ENCODE measurements around the gene TIA1. TPM values are rescaled to one million over a fixed set of nuclear protein-coding genes. Genes with fewer than 3 reads are reported as not detected.
A peak's percentile ranks its signal among the peaks of the same experiment; 100 is the strongest.
"Not testable (repeated sequence)": the region's sequence is repeated elsewhere in the genome, so short reads cannot be mapped to it uniquely, and the experiment has no call there.

TIA1 gene
- total RNA-seq, 1 donor from 2014 or later = 44.3 TPM

DNA sequence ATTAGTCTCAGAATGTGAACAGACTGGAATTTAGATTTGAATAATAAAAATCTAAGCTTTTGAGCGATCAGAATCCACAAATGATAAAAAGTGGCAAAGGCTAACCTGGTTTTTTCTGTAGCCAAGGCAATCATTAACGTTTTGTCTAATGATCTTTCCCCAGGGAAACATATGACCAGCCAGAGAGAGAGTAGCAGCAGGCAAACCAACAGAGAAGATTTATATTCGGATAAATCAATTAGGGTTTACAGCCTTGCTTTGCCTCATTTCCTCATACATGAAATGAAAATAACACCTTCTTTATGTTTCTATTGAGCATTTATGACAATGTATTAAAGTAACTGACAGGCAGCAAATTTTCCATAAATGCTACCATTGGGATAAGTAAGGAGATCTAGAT is 14.5 kb downstream of the TIA1 start:
- DNase-seq (no peak), ATAC-seq (ENCODE audit: poor library complexity) (no peak)
- intact Hi-C loops (cut with DNase I) = no loop called here

DNA sequence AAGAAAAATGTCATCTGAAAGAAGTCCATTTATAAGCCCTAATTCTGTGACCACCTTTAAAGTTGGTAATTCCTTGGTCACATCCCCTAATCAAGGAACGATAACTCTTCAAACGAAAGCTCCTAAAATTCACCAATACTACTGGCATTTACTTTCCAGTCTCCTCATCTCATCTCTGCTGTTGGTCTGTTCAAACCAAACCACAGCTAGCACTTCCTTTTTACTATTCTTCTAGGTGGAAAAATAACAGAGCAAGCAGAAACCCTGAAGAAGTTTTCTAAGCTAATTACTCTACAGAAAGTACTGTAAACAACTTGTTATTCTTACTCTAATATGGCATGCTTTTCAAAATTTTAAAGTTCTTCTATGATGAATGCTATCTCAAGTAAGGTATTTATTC is 21.6 kb downstream of the TIA1 start:
- intact Hi-C loops (cut with DNase I) = no loop called here
- no peak for ATAC-seq (ENCODE audit: poor library complexity)
- no peak for DNase-seq

DNA sequence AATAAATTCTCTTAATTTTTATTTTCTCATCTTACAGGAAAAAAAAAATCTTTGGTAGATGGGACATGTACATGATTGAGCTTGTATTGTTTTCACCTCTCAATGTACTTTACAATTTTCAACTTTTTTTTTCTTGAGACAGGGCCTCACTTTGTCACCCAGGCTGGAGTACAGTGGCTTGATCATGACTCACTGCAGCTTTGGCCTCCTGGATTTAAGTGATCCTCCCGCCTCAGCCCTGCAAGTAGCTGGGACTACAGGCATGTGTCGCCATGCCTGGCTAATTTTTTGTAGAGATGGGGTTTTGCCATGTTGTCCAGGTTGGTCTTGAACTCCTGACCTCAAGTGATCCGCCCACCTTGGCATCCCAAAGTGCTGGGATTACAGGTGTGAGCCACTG is 25.1 kb downstream of the TIA1 start:
- ATAC-seq (ENCODE audit: poor library complexity); DNase-seq; intact Hi-C loops (cut with DNase I): not testable (repeated sequence)

DNA sequence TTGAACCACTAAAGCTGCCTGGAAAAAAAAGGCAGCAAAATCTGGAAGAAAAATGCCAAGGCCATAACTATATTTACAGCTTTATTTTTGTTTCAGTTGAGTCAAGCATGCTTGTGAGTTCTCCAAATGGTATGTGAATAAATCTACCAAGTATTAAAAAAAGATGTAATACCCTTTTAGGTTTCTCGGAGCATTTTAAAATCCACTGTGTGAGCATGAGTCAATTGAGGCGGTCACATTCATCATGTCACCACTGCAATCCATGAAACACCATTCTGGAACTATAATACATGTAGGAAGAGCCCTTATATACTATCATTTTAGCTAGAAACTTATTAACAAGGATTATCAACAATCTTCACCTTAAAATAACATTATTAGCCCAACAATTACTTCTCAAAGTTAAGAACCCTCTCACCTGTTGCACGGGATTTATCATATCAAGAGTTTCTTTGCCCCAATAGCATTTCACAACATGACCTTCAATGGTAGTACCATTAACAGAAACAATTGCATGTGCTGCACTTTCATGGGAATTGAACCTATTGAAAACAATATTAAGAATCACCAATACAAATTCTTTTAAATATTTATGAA is 33.4 kb downstream of the TIA1 start:
- intact Hi-C loops (cut with DNase I) = no loop called here
- no peak for DNase-seq
- no peak for ATAC-seq (ENCODE audit: poor library complexity)

DNA sequence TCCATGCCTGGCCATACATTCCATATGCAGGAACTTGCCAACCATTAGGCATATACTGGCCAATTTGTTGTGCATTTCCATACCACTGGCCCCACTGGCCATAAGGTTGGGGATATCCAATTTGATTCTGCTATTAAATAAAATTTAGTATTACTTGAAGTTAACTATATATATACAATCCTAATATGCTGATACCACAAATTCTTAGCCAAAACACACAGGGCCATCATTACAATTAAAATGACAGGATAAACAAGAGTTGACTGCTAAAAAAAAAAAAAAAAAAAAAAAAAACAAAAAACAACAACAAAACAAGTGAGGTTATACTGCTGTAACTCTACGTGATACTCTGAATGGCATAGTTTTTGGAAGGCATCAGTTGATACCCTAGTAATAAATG is 34.1 kb downstream of the TIA1 start:
- no peak for DNase-seq

DNA sequence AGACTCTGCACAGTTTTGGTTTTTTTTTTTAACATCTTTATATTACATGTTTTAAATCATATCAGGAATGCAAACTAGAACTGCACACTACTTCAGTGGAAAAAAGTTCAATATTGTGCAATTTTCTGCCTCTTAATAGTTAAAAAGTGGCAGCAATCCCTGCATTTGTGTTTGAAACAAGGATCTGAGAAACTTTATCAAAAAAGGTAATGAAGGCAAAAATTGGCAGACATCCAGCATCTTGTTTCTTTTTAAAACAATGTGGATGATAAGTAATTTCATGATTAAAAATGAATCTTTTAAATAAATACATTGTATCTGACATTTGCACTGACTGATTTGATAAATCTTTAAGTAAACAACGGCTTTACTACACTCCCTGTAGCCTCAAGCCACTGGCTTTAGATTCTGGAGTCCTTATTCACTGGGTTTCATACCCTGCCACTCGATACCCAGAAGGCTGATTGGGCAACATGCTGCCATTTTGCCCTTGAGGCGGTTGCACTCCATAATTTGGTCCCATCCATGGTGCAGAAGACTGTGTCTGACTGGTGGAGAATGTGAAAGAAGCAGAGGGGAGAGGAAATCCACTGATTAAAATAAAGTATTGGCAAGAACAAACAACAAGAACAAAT is 36.0 kb downstream of the TIA1 start:
- ATAC-seq (ENCODE audit: poor library complexity) = no peak

More for the DNA sequence above, 34.1 kb downstream of the TIA1 start:
- intact Hi-C loops (cut with DNase I) = no loop called here
- ATAC-seq (ENCODE audit: poor library complexity) = no peak

DNA sequence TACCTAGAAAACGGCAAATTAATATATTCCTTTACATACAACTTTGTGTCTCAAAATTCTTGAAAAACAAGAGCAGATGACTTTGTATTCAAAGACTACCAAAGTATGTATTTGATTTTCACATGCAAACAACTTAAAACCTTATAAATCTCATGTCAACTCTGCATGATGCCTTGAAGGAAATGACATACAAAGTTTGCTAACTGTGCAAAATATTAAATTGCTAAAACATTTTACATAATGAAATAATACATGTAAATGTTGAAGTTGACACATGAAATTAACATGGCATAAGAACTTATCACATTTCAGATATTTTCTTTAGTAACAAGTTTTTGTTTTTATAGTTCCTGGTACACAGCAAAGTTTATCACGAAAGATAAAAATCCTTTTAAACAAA is 36.8 kb downstream of the TIA1 start:
- intact Hi-C loops (cut with DNase I) = no loop called here
- DNase-seq = no peak
- no peak for ATAC-seq (ENCODE audit: poor library complexity)

More for the DNA sequence above, 36.0 kb downstream of the TIA1 start:
- intact Hi-C loops (cut with DNase I) = no loop called here
- DNase-seq = no peak

DNA sequence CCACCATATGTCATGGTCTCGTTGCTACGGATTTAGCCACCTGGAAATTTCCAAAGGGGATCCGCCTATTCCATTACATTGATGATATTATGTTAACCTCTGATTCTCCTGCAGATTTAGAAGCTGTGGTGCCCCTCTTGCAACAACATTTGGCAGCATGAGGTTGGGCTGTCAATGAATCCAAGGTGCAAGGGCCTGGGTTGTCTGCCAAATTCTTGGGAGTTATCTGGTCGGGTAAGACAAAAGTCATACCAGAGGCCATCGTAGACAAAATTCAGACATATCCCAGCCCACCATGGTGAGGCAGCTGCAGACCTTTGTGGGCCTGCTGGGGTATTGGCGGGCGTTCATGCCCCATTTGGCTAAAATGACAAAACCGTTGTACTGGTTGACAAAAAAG is 44.0 kb downstream of the TIA1 start:
- no peak for DNase-seq
- no peak for ATAC-seq (ENCODE audit: poor library complexity)
- intact Hi-C loops (cut with DNase I) = no loop called here

DNA sequence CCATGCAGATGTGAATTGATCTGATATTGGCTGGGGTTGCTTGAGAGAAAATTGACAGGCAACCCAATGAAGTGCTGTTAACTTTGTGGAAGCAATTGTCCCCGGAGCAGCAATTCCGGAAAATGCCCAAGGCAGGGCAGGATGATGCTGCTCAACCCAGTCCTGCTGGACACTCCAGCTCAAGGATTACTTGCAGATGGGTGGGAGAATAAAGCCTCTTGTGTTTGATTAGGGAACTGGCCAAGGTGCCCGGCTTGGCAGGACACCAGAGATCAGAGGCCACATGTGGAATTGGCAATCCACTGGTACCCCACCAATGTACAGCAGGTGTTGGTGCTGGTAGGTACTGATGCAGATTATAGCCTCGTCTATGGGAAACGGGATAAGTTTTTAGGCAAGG is 45.3 kb downstream of the TIA1 start:
- intact Hi-C loops (cut with DNase I) = no loop called here
- no peak for ATAC-seq (ENCODE audit: poor library complexity)
- DNase-seq = no peak

DNA sequence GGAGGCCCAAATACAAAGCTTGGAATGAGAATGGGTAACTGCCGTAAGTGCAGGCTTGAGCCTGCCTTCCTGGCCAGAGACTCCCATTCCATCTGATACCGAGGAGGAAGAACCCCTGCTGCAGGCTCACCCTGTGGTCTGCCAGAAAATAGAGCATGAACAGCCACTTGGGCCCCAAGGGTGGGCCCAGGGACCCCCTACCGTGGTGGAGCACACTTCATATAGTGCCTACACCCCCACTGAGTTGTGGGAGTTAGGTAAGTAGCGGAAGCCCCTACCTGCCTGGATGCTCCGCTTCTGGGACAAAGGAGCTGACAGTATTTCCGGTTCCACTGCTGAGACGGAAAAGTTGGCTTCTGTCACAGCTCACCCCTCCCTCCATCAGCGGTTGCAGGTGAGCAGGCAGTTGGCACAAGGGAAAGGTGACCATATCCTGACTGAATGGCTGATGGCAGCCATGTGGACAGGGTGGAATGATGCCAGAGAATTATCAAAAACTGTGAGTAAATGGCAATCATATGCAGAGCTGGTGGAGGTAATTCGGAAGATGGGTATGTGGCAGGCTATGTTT is 46.1 kb downstream of the TIA1 start:
- DNase-seq = no peak
- intact Hi-C loops (cut with DNase I) = no loop called here
- no peak for ATAC-seq (ENCODE audit: poor library complexity)

DNA sequence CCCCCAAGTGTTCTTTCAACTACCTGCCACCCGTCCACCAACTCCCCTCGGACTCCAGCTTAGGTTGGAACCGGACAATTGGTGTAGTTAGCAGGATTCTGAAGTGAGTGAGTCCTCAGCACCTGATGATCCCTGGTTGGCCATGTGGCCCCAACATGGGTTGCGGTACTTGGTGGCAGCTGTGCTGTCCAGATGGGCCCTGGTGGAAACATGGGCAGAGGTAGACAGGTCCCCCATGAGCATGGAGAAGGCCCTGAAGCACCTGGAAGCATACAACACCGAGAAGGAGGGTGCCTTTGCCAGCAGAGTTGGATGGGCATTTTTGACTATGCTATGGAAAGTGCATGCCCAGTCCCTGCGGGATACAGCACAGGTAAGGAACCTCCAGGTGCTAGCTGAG is 46.6 kb downstream of the TIA1 start:
- no peak for ATAC-seq (ENCODE audit: poor library complexity)
- intact Hi-C loops (cut with DNase I) = no loop called here

DNA sequence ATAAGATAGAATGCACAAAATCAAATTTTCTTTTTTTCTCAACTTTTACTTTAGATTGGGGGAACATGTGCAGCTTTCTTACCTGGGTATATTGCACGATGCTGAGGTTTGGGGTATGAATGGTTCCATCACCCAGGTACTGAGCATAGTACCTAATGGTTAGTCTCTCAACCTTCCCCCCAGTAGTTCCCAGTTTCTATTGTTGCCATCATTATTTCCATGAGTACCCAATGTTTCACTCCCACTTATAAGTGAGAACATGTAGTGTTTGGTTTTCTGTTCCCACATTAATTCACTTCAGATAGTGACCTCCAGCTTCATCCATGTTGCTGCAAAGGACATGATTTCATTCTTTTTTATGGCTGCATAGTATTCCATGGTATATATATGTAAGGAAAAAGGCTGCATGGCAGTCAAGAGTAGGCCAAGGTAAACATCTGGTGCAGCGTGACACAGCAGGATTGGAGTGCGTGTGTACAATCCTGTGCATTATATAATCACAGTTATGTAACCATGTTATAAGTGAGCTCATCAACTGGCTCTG is 47.1 kb downstream of the TIA1 start:
- ATAC-seq (ENCODE audit: poor library complexity) (no peak), DNase-seq (no peak)
- intact Hi-C loops (cut with DNase I) = no loop called here

More for the DNA sequence above, 46.6 kb downstream of the TIA1 start:
- DNase-seq = no peak

DNA sequence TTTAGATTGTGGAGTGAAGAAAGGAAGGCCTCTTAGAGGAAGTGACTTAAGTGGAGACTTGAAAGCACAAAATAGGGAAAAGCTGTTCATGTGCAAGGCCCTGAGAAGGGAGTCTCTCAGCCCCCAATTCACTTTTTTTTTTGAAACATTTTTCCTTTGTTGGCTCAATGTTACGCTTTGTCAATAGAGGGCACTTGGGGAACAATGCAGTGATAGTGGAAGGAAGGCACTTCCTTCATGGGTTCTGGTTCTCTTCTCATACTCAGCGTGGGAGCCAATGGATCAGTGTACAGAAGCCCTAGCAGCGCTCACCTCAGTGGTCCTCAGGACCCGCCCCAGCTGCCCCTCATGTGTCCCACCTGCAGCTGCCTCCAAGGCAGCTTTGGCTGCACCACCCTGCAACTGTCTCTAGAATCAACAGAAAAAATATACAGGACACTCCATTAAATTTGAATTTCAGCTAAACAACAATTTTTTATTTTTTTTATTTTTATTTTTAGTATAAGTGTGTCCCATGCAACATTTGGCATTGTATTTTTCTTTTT is 49.0 kb downstream of the TIA1 start:
- no peak for DNase-seq
- ATAC-seq (ENCODE audit: poor library complexity) = no peak
- intact Hi-C loops (cut with DNase I) = no loop called here

DNA sequence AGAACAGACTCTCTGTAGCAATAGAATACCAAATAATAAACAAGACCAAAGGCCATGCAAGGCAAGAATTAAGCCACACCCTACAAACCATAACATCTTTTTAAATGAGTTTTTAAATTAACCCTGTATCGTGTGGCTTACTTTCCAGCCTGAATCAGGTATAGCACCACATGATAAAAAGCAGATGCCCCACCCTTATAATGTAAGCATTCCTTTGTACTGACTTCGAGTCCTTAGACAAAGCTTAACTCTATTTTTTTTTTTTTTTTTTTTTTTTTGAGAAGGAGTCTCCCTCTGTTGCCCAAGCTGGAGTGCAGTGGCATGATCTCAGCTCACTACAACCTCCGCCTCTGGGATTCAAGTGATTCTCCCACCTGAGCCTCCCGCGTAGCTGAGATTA is 55.9 kb downstream of the TIA1 start:
- intact Hi-C loops (cut with DNase I) = no loop called here

DNA sequence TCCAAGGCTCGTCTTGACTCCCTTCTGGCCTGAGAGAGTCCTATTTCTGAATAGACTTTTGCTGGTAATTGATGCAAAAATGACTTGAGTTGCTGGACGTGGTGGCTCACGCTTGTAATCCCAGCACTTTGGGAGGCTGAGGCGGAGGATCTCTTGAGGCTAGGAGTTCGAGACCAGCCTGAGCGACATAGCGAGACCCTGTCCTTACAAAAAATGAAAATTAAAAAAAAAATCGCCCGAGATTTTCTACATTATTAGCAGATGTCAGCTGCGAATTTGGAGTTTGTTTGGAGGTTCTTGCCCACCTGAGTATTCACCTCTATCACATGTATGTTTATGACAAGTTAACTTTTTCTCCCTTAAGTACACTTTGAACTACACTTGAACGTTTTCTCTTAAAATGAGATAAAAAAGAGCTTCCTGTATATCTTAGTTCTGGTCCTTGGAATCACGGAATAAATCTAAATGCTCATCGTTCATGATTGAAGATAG is 57.1 kb downstream of the TIA1 start:
- DNase-seq = no peak
- no peak for ATAC-seq (ENCODE audit: poor library complexity)
- intact Hi-C loops (cut with DNase I) = no loop called here

More for the DNA sequence above, 55.9 kb downstream of the TIA1 start:
- ATAC-seq (ENCODE audit: poor library complexity) (no peak), DNase-seq (no peak)

DNA sequence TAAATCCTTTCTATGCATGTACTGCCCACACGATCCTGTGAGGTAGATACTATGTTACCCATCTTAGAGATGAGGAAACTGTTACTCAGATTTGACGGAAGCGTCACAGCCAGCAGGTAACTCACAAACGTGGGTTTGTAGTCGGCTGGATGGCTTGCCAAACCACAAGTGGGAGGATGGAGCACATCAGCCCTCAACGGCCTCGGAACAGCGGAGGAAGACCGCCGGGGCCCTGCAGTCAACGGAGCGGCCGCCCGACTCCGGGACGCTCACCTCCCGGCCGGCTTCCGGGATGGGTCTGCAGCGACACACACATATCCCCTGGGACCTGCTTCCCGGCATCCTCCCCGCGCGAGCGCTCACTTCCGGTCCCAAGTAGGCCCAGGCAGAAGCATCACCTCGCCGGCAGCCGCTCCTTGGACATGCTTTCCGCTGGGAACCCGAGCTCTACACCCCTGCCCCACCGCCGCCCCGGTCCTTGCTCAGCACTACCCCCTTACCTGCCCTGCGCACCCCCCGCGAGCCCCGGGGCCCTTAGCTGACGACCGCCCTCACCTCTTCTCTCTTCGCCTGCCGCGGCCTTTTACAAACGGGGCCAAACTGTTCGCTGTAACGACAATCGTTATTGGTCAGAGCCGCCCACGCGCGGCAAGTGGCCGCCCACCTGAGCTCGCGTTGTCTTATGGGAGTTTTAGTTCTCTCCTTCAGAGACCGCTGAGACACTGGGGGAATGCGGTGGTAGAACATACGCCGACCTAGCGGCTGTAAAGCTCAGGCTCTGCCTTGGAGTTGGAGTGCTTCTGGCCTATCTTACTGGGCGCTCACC is 57.8 kb downstream of the TIA1 start, which contains the start of gene C2orf42:
Gene C2orf42 (minus strand): TSS at position 602 of the 826 bp plus-strand sequence. CDS start 9,034 bp downstream, outside the sequence.
- peak; percentile 97 for DNase-seq
- intact Hi-C loops (cut with DNase I) = no loop called here

DNA sequence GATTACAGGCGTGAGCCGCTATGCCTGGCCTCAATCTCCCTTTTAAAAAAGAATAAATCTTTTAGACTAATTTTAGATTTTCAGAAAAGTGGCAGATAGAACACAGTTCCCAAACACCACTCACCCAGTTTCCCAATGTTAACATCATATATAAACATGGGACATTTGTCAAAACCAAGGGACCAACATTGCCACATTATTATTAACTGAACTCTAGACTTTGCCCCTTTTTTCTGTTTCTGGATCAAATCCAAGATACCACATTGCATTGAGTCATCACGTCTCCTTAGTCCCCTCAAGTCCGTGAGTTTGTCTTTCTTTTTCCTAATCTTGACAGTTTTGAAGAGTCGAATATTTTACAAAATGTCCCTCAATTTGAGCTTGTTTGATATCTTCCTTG is 60.0 kb downstream of the TIA1 start:
- ATAC-seq (ENCODE audit: poor library complexity) (no peak), DNase-seq (no peak)
- intact Hi-C loops (cut with DNase I) = no loop called here

More for the DNA sequence above, 57.8 kb downstream of the TIA1 start, which contains the start of gene C2orf42:
- peak; percentile 99 for ATAC-seq (ENCODE audit: poor library complexity)

DNA sequence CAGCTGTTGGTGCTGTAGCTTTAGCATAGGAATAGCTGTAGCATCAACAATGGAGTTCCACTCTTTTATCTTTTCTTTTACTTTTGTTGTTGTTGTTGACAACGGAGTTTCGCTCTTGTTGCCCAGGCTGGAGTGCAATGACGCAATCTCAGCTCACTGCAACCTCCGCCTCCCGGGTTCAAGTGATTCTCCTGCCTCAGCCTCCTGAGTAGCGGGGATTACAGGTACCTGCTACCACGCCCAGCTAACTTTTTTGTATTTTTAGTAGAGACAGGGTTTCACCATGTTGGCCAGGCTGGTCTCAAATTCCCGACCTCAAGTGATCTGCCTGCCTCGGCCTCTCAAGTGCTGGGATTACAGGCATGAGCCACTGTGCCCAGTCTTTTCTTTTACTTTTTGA is 61.3 kb downstream of the TIA1 start:
- intact Hi-C loops (cut with DNase I); ATAC-seq (ENCODE audit: poor library complexity); DNase-seq: not testable (repeated sequence)

DNA sequence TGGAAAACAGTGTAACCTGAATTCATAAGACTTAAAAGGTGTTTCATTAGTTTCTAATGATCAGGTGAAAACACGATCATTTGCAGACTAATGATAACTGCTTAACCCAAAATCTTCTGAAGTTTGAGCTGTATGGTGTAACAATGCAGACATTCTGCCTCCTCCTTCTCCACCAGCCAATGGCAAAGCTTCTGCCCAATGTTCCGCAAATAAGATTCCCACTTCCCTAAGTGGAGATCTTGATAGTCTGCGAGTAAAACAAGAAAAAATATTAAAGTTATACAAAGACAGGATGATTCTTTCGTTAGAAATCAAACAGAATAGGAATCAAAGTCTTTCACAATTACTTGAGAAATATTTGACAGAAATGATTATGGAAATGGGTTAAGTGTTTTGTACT is 65.7 kb downstream of the TIA1 start:
- intact Hi-C loops (cut with DNase I) = no loop called here
- DNase-seq (no peak), ATAC-seq (ENCODE audit: poor library complexity) (no peak)
